Raji (cell line): ENCODE measurements around the gene ING4.

Experiments used
- POLR2A ChIP-seq: IDR thresholded peaks from 2 replicates; pipeline ENCODE4 v1.6.1; 2011; ENCODE audit warnings: low read depth, low read length, control low read depth; ENCODE audit not compliant: insufficient read depth

ING4 gene

GRCh38 chr12:6607751-6608591 is 54.9 kb downstream of the ING4 start:
- TF ChIP-seq POLR2A = no peak

- TF ChIP-seq POLR2A = no peak
Measured at GRCh38 chr12:6606331-6607131, 56.4 kb downstream of the ING4 start.

GRCh38 chr12:6605421-6606330 is 57.2 kb downstream of the ING4 start:
- TF ChIP-seq POLR2A = no peak

DNA sequence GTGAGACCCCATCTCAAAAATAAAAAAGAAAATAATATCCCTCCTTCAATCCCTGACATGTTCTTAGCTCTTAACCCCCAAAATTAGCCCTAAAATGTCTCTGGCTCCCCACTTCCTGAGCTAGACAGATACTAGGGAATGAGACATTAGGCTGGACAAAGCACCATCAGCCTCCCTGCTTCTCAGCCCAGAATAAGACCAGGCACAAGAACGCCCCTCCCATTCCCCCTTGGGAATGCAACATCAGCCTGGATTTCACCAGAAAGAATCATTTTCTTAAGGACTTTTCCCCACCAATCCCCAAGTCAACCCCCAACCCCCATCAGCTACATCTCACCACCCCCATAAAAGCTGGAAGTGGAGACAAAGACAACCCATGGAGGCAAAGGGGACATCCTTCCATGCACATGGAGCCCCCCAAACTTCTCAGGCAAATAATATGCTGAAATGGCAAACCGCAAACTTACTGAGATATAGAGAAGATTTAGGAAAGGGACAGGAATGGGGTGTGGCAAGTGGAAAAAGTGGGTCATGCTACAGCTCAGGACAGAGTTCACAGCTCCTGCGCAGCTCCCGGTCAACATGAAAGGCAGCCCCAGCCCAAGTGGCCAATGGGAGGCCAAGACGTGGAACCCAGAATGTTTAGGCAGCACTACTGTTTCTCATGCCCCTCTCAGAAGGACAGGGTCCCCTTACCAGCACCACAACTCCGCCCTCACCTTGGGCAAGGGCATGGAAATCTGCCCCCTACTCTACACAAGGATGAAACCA is 58.5 kb downstream of the ING4 start:
- no peak for TF ChIP-seq POLR2A

DNA sequence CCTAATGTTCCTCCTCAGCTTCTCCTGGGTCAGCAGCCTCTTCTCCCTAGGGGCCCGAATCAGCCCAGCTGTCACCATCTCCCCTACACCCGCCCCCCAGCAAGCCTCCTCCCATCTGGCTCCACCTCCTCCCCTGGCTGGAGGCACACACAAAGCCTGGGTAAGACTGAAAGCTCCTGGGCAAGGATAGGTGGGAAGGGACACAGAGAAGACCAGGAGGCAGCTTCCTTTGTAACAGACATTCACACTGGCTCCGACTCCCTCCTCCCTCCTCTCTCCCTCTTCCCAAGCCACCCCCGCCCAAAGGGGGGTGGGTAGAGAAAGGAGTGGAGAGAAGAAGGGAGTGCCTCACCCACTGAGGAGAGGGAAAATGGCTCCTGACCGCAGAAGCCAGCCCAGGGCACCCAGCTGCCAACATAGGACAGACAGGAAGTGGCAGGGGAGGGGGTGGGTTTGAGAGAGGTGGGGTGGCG is 59.8 kb downstream of the ING4 start:
- TF ChIP-seq POLR2A = no peak

DNA sequence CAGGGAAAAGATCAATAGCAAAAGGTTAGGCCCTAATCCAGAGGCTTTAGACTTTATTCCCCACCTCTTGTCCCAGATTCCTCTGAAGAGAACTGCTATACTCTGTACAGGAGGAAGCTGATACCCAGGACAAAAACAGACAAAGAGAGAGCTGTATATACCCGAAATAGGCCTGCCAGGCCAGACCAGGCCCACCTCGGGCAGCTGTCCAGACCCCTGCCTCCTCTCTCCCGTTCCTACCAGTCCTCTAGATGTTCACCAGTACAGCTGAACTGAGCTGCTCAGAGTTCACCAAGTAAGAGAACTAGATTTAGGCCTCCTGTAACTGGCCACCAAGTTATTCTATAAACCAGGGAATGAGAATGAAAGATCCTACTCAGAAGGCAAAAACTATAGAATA is 60.4 kb downstream of the ING4 start:
- no peak for TF ChIP-seq POLR2A
